ENCODE results near the gene TRAP1.
A peak's percentile ranks its signal among the peaks of the same experiment; 100 is the strongest.

TRAP1 gene

GRCh38 chr16:3640207-3640606, 77.1 kb downstream of the TRAP1 start:
- H3K27ac ChIP-seq (ENCODE audit: low read depth, low read length): no peak overlapping the region
- no peaks in the 10 kb centered on the region for H3K9me2 ChIP-seq (replicated peaks; ENCODE audit: insufficient read depth, low read length)
- H3F3A ChIP-seq (ENCODE audit: insufficient read depth): 0 out of 2 replicates have a peak, but pooled peaks cover 4% of the 10 kb centered on the region
- H3K36me3 ChIP-seq (ENCODE audit: low read length): no peaks in the 10 kb centered on the region
- TF ChIP-seq, protein P1, sequence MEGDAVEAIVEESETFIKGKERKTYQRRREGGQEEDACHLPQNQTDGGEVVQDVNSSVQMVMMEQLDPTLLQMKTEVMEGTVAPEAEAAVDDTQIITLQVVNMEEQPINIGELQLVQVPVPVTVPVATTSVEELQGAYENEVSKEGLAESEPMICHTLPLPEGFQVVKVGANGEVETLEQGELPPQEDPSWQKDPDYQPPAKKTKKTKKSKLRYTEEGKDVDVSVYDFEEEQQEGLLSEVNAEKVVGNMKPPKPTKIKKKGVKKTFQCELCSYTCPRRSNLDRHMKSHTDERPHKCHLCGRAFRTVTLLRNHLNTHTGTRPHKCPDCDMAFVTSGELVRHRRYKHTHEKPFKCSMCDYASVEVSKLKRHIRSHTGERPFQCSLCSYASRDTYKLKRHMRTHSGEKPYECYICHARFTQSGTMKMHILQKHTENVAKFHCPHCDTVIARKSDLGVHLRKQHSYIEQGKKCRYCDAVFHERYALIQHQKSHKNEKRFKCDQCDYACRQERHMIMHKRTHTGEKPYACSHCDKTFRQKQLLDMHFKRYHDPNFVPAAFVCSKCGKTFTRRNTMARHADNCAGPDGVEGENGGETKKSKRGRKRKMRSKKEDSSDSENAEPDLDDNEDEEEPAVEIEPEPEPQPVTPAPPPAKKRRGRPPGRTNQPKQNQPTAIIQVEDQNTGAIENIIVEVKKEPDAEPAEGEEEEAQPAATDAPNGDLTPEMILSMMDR (IDR thresholded peaks at IDR 0.05; ENCODE audit: insufficient read depth, low read length, poor library complexity, severe bottlenecking): no peak
- no peak for TF ChIP-seq EZH2phosphoT487 (conservative IDR thresholded peaks at IDR 0.05; ENCODE audit: low read length)
- H3K79me2 ChIP-seq (ENCODE audit: insufficient read depth, low read length): peaks cover 57% of the 10 kb centered on the region
- H3K4me2 ChIP-seq (ENCODE audit: low read depth, low read length, poor library complexity, severe bottlenecking): no peak overlapping the region
- no peaks in the 10 kb centered on the region for H3K27me3 ChIP-seq (ENCODE audit: low read length)
- H2AFZ ChIP-seq (ENCODE audit: low read depth, low read length, severe bottlenecking): no peak overlapping the region
- no peak overlapping the region for H3K4me3 ChIP-seq (ENCODE audit: insufficient read depth, low read length, poor library complexity, severe bottlenecking)
- no peak overlapping the region for H3K9ac ChIP-seq (ENCODE audit: low read length)
- H4K20me1 ChIP-seq (ENCODE audit: low read depth, low read length): no peaks in the 10 kb centered on the region
- no peaks in the 10 kb centered on the region for H3K9me3 ChIP-seq (ENCODE audit: insufficient read depth, low read length)

DNA sequence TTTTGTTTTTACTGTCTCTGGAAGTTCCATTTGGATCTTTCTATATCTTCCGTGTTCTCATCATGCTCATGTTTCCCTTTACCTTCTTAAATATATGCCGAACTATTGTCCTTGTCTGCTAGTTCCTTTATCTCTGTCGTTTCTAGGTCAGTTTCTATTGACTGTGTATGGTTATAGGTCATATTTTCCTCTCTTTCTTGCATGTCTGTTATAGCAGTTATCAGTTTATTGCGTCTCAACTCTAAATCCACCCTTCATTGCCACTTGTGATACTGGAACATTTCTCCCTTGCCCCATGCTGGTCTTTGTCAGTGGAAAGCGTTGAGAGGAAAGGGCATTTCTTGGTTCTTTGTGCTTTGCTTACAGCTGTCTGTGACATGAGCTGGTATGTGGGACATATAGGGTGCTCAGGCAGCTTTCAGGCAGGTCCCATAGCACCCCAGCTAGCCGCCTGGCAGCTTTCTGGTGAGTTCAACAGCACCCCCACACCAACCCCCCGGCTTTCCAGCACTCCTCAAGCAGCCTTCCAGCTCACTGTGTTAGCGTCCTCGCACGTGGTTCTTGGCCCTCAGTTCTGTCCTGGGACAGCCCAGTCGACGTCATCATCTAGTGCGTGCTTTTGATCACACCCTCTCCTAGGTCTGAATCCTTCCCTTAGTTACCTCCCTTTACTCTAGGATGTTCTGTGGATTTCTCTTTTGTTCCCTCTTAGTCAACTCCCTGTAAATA, 78.2 kb downstream of the TRAP1 start:
- Histone ChIP-seq H3K9ac (ENCODE audit: low read length) (no peak overlapping the region), H3K27ac (ENCODE audit: low read depth, low read length) (no peak overlapping the region), H3K4me3 (ENCODE audit: insufficient read depth, low read length, poor library complexity, severe bottlenecking) (no peak overlapping the region), H3K4me2 (ENCODE audit: low read depth, low read length, poor library complexity, severe bottlenecking) (no peak overlapping the region), H3F3A (ENCODE audit: insufficient read depth) (0 out of 2 replicates have a peak, but pooled peaks cover 4% of the 10 kb centered on the region), H3K9me3 (ENCODE audit: insufficient read depth, low read length) (no peaks in the 10 kb centered on the region), H3K36me3 (ENCODE audit: low read length) (no peaks in the 10 kb centered on the region), H3K79me2 (ENCODE audit: insufficient read depth, low read length) (peaks cover 66% of the 10 kb centered on the region), H3K27me3 (ENCODE audit: low read length) (no peaks in the 10 kb centered on the region), H4K20me1 (ENCODE audit: low read depth, low read length) (no peaks in the 10 kb centered on the region), H2AFZ (ENCODE audit: low read depth, low read length, severe bottlenecking) (no peak overlapping the region), H3K9me2 (replicated peaks; ENCODE audit: insufficient read depth, low read length) (no peaks in the 10 kb centered on the region)
- TF ChIP-seq, protein P1 (IDR thresholded peaks at IDR 0.05; ENCODE audit: insufficient read depth, low read length, poor library complexity, severe bottlenecking): no peak
- TF ChIP-seq EZH2phosphoT487 (conservative IDR thresholded peaks at IDR 0.05; ENCODE audit: low read length): no peak

- Histone ChIP-seq H2AFZ (ENCODE audit: low read depth, low read length, severe bottlenecking) (peak overlapping the region; percentile 13), H3K4me2 (ENCODE audit: low read depth, low read length, poor library complexity, severe bottlenecking) (peak overlapping the region; percentile 36), H3K79me2 (ENCODE audit: insufficient read depth, low read length) (peaks cover 83% of the 10 kb centered on the region), H4K20me1 (ENCODE audit: low read depth, low read length) (no peaks in the 10 kb centered on the region), H3K9me2 (replicated peaks; ENCODE audit: insufficient read depth, low read length) (no peaks in the 10 kb centered on the region), H3K9ac (ENCODE audit: low read length) (peak overlapping the region; percentile 45), H3K27me3 (ENCODE audit: low read length) (no peaks in the 10 kb centered on the region), H3F3A (ENCODE audit: insufficient read depth) (0 out of 2 replicates have a peak, but pooled peaks cover 4% of the 10 kb centered on the region), H3K27ac (ENCODE audit: low read depth, low read length) (peak overlapping the region; percentile 69), H3K4me3 (ENCODE audit: insufficient read depth, low read length, poor library complexity, severe bottlenecking) (no peak overlapping the region), H3K36me3 (ENCODE audit: low read length) (no peaks in the 10 kb centered on the region), H3K9me3 (ENCODE audit: insufficient read depth, low read length) (no peaks in the 10 kb centered on the region)
- TF ChIP-seq, protein P1 (IDR thresholded peaks at IDR 0.05; ENCODE audit: insufficient read depth, low read length, poor library complexity, severe bottlenecking): no peak
- no peak for TF ChIP-seq EZH2phosphoT487 (conservative IDR thresholded peaks at IDR 0.05; ENCODE audit: low read length)
Measured at GRCh38 chr16:3637371-3637923, 79.9 kb downstream of the TRAP1 start.
